NCI-H446 treated with DMSO at 0.1 percent for 48 hours (cell line): ENCODE measurements around the gene ARFGEF3.
"Not testable (repeated sequence)": the region's sequence is repeated elsewhere in the genome, so short reads cannot be mapped to it uniquely, and the experiment has no call there.

ENCODE experiments used
- DNase-seq: peaks from one replicate; lab custom pipeline; 2025; lab: John Stamatoyannopoulos, UW

ARFGEF3 gene

DNA sequence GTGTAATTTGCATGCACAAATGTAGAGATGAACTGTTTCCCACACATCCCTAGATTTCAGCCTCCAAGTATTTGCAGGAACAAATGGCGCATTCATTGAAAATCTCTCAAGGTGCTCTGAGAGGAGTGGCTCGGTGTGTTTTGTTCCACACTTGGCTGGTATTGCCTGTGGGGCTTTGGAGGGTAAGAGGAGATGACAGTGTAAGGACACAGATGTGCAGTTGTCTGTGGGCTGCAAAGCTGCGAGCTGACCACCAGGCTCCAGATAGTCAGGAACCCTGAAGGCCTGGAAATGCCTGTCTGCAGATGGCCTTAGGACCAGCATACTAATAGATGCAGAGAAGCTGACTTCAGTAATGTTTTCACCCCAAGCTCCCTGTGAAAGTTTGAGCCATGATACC lies 114.2 kb downstream of the ARFGEF3 start:
- no peak for DNase-seq

- DNase-seq: no peak
Measured at GRCh38 chr6:138277835-138278234, 116.1 kb downstream of the ARFGEF3 start.

DNA sequence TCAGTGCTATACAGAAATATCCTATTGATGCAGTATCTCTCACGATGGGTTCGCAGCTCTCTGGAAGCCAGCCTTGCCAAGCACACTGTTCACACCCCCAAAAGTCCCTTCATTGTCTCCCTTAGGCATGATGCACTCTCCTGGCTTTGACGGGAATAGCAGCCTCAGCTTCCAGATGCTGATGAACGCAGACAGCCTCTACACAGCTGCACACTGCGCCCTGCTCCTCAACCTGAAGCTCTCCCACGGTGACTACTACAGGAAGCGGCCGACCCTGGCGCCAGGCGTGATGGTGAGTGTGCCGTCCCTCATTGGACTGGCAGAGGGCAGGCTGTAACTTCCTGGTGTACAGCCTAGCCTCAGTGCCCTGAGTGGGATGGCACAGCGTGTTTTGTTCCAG lies 116.6 kb downstream of the ARFGEF3 start:
- DNase-seq: no peak

GRCh38 chr6:138285800-138286199 lies 124.1 kb downstream of the ARFGEF3 start:
- no peak for DNase-seq

DNA sequence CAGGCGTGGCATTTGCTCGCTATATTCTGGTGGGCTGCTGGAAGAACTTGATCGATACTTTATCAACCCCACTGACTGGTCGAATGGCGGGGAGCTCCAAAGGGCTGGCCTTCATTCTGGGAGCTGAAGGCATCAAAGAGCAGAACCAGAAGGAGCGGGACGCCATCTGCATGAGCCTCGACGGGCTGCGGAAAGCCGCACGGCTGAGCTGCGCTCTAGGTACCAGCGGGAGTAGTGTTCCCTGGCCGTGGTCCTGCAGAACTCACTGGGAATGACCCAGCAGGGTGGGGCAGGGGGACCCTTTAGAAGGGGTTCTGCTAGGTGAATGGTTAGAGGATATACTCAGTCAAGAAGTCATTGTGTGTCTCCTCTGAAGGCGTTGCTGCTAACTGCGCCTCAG lies 125.0 kb downstream of the ARFGEF3 start:
- no peak for DNase-seq

DNA sequence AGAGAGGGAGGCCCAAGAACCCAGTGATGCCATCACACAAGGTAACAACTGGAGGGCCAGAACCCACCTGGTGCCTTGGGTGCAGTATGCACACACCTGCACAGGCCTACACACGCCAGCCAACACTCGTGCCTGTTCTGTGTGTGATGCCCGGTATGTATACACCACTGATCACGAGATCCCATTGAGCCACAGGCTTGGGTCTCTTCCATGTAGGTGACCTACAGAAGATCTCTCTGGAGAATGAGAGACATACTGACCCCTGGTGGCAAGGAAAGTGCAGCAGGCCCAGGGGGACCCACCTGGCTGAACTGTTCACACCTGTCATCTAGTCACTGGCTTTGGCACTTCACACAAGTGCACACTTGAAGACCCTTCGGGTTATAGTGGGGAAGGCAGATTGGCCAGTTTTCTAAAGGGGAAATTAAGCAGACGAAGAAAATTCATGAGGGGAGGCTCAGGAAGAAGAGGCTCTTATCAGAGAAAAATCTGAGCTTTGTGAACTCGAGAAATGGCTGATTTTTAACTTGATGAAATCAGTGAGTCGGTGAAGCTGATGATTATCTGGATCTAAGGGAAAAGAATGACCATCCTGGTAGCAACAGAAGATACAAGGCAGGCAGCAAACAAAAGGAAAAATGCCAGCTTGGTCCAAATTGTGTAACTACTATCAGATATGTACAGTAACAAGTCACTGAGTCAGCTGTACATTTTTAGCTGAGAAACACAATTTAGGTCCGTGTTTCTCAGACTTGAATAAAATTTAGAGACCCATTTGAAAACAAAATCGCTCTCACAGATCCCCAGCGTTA lies 125.6 kb downstream of the ARFGEF3 start:
- DNase-seq: no peak

DNA sequence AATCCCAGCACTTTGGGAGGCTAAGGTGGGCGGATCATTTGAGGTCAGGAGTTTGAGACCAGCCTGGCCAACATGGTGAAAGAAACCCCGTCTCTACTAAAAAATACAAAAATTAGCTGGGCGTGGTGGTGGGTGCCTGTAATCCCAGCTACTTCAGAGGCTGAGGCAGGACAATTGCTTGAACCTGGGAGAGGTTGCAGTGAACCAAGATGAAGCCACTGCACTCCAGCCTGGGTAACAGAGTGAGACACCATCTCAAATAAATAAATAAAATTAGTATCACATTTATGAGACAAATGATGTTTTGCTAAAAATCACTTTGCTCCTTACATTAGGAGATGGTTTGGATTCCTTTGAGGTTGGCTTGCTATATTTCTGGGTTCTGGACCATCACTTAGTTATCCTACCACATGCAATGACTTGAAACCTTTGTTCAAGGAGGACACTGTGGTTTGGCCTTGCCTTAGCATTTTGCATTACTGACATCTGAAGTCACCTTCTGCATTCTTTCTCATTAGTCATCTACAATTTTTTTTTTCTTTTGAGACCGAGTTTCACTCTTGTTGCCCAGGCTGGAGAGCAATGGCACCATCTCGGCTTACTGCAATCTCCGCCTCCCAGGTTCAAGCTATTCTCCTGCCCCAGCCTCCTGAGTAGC lies 126.8 kb downstream of the ARFGEF3 start:
- not testable (repeated sequence) for DNase-seq

DNA sequence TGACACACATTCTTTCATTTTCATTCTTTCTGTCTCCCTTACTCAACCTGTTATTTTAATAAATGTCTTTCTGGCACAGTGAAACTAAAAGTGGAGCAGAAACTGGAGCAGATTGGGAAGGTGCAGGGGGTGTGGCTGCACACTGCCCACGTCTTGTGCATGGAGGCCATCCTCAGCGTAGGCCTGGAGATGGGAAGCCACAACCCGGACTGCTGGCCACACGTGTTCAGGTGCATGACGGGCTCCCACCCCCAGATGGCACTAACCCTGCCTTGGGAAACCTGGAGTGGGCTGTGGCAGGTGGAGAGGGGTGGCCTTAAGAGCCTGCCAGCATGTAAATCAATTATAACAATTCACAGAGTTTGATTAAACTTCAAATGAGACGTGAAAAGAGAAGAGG lies 128.0 kb downstream of the ARFGEF3 start:
- DNase-seq: no peak

GRCh38 chr6:138290423-138290962 lies 128.8 kb downstream of the ARFGEF3 start:
- DNase-seq: no peak

DNA sequence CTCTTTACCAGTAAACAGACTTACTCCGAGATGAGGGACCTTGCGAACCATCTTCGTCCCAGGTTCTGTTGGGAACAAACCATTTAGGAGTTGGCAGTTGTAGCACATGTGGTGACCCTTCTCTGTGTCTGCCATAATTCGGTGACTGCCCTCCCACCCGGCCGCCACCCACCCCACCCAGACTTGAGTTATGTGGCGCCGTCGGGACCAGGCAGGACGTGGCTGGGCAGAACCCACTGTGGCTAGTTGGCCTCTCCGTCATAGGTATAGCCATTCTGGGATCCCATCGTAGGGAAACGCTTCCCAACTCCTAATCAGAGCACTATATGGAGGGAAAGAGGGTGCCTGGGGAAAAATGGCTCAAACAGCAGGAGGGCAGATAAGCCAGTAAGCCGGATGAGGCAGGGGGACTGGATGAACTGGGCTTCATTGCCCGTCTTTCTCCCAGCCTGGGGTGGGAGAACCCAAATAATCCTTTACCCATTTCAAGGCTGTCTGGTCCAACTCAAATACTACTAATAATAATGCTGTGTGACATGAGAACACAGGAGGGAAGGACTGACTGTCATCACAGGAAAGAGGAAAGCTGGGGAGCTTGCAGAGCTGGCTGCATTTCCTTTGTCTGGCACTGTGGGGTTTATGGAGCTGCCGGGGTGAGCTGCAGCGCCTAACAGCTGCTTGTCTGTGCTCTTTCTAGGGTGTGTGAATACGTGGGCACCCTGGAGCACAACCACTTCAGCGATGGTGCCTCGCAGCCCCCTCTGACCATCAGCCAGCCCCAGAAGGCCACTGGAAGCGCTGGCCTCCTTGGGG lies 129.5 kb downstream of the ARFGEF3 start:
- no peak for DNase-seq

- DNase-seq: no peak
Measured at GRCh38 chr6:138291849-138292181, 130.1 kb downstream of the ARFGEF3 start.

DNA sequence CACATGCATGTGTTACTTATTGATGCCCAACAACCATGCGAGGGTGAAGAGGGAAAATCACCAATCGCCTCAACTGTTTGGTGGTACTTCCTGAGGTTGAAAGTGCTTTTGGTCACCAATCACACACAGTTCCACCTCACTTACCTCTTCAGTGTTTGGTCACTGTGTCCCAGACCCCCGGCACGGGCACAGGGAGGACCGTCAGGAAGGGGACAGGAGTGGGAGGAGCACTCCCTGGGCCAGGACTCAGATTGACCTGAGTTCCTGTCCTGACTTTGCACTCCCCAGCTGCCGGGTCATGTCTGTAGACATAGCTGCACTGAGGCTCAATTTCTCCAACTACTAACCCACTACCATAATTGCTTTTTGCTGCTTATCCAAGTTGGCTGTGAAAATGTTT lies 130.7 kb downstream of the ARFGEF3 start:
- DNase-seq: no peak

- DNase-seq: no peak
Measured at GRCh38 chr6:138293428-138294395, 132.0 kb downstream of the ARFGEF3 start.

- no peak for DNase-seq
Measured at GRCh38 chr6:138296381-138296780, 134.6 kb downstream of the ARFGEF3 start.

DNA sequence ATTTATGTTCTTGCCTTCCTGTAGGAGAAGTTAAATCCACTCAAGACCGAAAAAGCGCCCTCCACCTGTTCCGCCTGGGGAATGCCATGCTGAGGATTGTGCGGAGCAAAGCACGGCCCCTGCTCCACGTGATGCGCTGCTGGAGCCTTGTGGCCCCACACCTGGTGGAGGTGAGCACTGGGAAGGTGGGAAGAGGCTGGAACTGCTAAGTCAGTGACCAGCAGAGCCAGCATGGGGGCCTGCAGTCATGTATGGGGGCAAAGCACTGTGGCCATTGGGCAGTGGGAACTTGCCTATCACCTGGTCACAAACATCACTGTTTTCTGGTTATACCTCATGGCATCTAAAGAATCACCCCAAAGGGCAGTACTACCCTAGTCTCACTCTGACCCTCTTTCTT lies 135.0 kb downstream of the ARFGEF3 start:
- DNase-seq: no peak

GRCh38 chr6:138297761-138298298 lies 136.1 kb downstream of the ARFGEF3 start:
- DNase-seq: no peak

GRCh38 chr6:138300469-138300868 lies 138.7 kb downstream of the ARFGEF3 start:
- DNase-seq: no peak

DNA sequence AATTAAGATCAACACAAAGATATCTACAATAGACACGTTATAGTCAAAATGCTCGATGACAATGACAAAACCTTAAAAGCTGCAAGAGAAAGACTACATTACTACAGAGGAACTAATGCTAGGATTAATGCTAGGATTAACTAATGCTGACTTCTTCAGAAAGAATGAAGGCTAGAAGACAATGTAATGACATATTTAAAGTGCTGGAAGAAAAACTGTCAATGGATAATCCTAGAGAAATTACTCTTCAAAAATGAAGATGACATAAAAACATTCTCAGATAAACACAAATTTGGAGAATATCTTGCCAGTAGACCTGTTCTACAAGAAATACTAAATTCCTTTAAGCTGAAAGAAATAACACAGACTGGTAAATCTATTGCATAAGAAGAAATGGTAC lies 140.8 kb downstream of the ARFGEF3 start:
- no peak for DNase-seq

- DNase-seq: no peak
Measured at GRCh38 chr6:138307352-138307751, 145.6 kb downstream of the ARFGEF3 start.

DNA sequence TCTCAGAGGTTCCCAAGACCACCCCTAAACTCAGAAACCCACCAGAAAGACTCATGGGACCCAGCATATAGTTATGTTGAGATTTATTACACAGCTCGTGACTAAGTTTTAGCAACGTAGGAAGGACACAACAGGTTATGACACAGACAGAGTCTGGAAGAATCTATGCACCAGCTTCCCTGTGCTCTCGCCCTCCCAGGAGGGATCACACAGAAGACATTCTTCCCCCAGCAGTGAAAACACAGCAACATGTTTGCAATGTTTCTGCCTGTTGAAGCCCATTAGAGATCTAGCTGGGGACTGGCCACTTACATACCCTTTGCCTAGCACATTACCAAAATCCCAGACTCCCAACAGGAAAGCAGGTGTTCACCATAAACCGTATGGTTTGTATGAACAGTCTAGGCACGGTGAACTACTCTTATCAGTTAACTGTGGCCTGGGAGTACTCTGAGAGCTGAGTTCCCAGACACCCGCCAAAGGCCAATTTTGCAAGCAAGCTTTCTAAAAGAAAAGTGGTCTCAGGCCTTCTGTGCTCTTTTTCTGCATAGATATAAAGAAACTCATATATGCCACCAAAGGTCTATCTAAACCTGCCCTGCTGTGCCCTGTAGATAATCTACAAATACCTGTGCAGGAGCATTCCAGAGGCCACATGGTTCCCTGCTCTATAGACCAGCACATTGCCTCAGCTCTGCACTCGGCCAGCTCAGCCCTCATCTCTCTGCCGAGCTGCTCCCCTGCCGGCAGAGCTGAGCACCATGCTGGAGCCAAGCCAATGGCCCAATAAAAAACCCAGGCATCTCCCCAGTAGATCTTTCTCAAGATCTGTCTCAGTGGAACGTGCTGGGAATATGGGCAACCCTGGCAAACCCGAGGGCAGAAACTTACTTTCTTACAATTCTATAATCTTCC lies 146.3 kb downstream of the ARFGEF3 start:
- no peak for DNase-seq
